ENCODE measurements around the gene CEP44.
A peak's percentile ranks its signal among the peaks of the same experiment; 100 is the strongest.
"Not testable (repeated sequence)": the region's sequence is repeated elsewhere in the genome, so short reads cannot be mapped to it uniquely, and the experiment has no call there.

CEP44 gene

GRCh38 chr4:174283507-174284471 is at the start of gene CEP44, which contains the start of gene FBXO8:
Gene CEP44, plus strand, starts transcription at chr4:174283911. Its CDS starts 15,211 bp downstream, at chr4:174299122.
Gene FBXO8, minus strand, starts transcription at chr4:174283667. Its CDS starts 20,575 bp downstream, at chr4:174263092.
- TF ChIP-seq GATA1 (IDR thresholded peaks at IDR 0.05; ENCODE audit: low read depth, low read length), result no peak
- TF ChIP-seq POLR2A (IDR thresholded peaks at IDR 0.05; ENCODE audit: low read length), result peak; percentile 91
- peak; percentile 91 to 95 for DNase-seq

GRCh38 chr4:174236359-174236758 is 47.4 kb upstream of the CEP44 start:
- DNase-seq, result no peak
- TF ChIP-seq POLR2A (IDR thresholded peaks at IDR 0.05; ENCODE audit: low read length) (no peak), GATA1 (IDR thresholded peaks at IDR 0.05; ENCODE audit: low read depth, low read length) (no peak)

- no peak for DNase-seq
- no peak for TF ChIP-seq GATA1 (IDR thresholded peaks at IDR 0.05; ENCODE audit: low read depth, low read length)
- no peak for TF ChIP-seq POLR2A (IDR thresholded peaks at IDR 0.05; ENCODE audit: low read length)
Observed at GRCh38 chr4:174241162-174241561, 42.5 kb upstream of the CEP44 start.

GRCh38 chr4:174244441-174244840 is 39.3 kb upstream of the CEP44 start:
- DNase-seq, result no peak
- no peak for TF ChIP-seq POLR2A (IDR thresholded peaks at IDR 0.05; ENCODE audit: low read length)
- TF ChIP-seq GATA1 (IDR thresholded peaks at IDR 0.05; ENCODE audit: low read depth, low read length), result no peak

- DNase-seq, result no peak
- no peak for TF ChIP-seq GATA1 (IDR thresholded peaks at IDR 0.05; ENCODE audit: low read depth, low read length)
- TF ChIP-seq POLR2A (IDR thresholded peaks at IDR 0.05; ENCODE audit: low read length), result no peak
Observed at GRCh38 chr4:174245714-174246113, 38.0 kb upstream of the CEP44 start.

- no peak for DNase-seq
- no peak for TF ChIP-seq POLR2A (IDR thresholded peaks at IDR 0.05; ENCODE audit: low read length)
- TF ChIP-seq GATA1 (IDR thresholded peaks at IDR 0.05; ENCODE audit: low read depth, low read length), result no peak
Observed at GRCh38 chr4:174248407-174248806, 35.3 kb upstream of the CEP44 start.

GRCh38 chr4:174252412-174252811 is 31.3 kb upstream of the CEP44 start:
- DNase-seq, result no peak
- TF ChIP-seq POLR2A (IDR thresholded peaks at IDR 0.05; ENCODE audit: low read length), result no peak
- TF ChIP-seq GATA1 (IDR thresholded peaks at IDR 0.05; ENCODE audit: low read depth, low read length), result no peak

GRCh38 chr4:174254613-174255012 is 29.1 kb upstream of the CEP44 start:
- TF ChIP-seq POLR2A (IDR thresholded peaks at IDR 0.05; ENCODE audit: low read length) (no peak), GATA1 (IDR thresholded peaks at IDR 0.05; ENCODE audit: low read depth, low read length) (no peak)
- no peak for DNase-seq

- no peak for DNase-seq
- no peak for TF ChIP-seq GATA1 (IDR thresholded peaks at IDR 0.05; ENCODE audit: low read depth, low read length)
- TF ChIP-seq POLR2A (IDR thresholded peaks at IDR 0.05; ENCODE audit: low read length), result no peak
Observed at GRCh38 chr4:174255374-174255773, 28.3 kb upstream of the CEP44 start.

GRCh38 chr4:174255786-174256185 is 27.9 kb upstream of the CEP44 start:
- DNase-seq, result peak; percentile 39 to 52
- TF ChIP-seq POLR2A (IDR thresholded peaks at IDR 0.05; ENCODE audit: low read length) (no peak), GATA1 (IDR thresholded peaks at IDR 0.05; ENCODE audit: low read depth, low read length) (no peak)

GRCh38 chr4:174256277-174256713 is 27.4 kb upstream of the CEP44 start:
- peak; percentile 3 to 45 for DNase-seq

GRCh38 chr4:174259580-174259979 is 24.1 kb upstream of the CEP44 start:
- TF ChIP-seq POLR2A (IDR thresholded peaks at IDR 0.05; ENCODE audit: low read length) (no peak), GATA1 (IDR thresholded peaks at IDR 0.05; ENCODE audit: low read depth, low read length) (no peak)
- no peak for DNase-seq

More at GRCh38 chr4:174256277-174256713, 27.4 kb upstream of the CEP44 start:
- no peak for TF ChIP-seq POLR2A (IDR thresholded peaks at IDR 0.05; ENCODE audit: low read length)
- TF ChIP-seq GATA1 (IDR thresholded peaks at IDR 0.05; ENCODE audit: low read depth, low read length), result no peak

- DNase-seq, result peak; percentile 15 to 18
- TF ChIP-seq POLR2A (IDR thresholded peaks at IDR 0.05; ENCODE audit: low read length) (no peak), GATA1 (IDR thresholded peaks at IDR 0.05; ENCODE audit: low read depth, low read length) (no peak)
Observed at GRCh38 chr4:174260099-174260498, 23.6 kb upstream of the CEP44 start.

GRCh38 chr4:174261432-174261831 is 22.3 kb upstream of the CEP44 start:
- not testable (repeated sequence) for DNase-seq

Data from erythroblast (primary cell).